Immature natural killer cell (primary cell): Measurements from ENCODE around the gene WDR53. TPM values are rescaled to one million over a fixed set of nuclear protein-coding genes. Genes with fewer than 3 reads are reported as not detected.
A peak's percentile ranks its signal among the peaks of the same experiment; 100 is the strongest.
"Not testable (repeated sequence)": the region's sequence is repeated elsewhere in the genome, so short reads cannot be mapped to it uniquely, and the experiment has no call there.

Experiments used
- DNase-seq, 3 donors: peaks; one replicate each; pipeline ENCODE4 v3.0.0; 2022; ENCODE audit warnings: mixed read lengths in 1 of 3
- H3K27ac Mint-ChIP-seq, 6 donors: one replicate each; pipeline ENCODE4 v1.8.0; 2020; ENCODE audit warnings: mixed read lengths in 6 of 6, mild to moderate bottlenecking in 5 of 6, inconsistent platforms in 4 of 6, moderate library complexity in 3 of 6
- H3K27me3 Mint-ChIP-seq, 3 donors: one replicate each; pipeline ENCODE4 v1.8.0; 2020 to 2021; ENCODE audit warnings: low read depth in 3 of 3, mild to moderate bottlenecking in 3 of 3, mixed read lengths in 3 of 3, moderate library complexity in 3 of 3, inconsistent platforms in 1 of 3
- H3K36me3 Mint-ChIP-seq, 3 donors: one replicate each; pipeline ENCODE4 v1.8.0; 2020; ENCODE audit warnings: mixed read lengths in 3 of 3, inconsistent platforms in 2 of 3, mild to moderate bottlenecking in 2 of 3
- H3K4me1 Mint-ChIP-seq, 2 donors: one replicate each; pipeline ENCODE4 v1.8.0; 2020; ENCODE audit warnings: inconsistent platforms in 2 of 2, mild to moderate bottlenecking in 2 of 2, mixed read lengths in 2 of 2, moderate library complexity in 1 of 2
- H3K4me3 Mint-ChIP-seq, 5 donors: one replicate each; pipeline ENCODE4 v1.8.0; 2020; ENCODE audit warnings: mild to moderate bottlenecking in 5 of 5, mixed read lengths in 5 of 5, inconsistent platforms in 3 of 5, moderate library complexity in 3 of 5
- H3K9me3 Mint-ChIP-seq, 6 donors: one replicate each; pipeline ENCODE4 v1.8.0; 2020; ENCODE audit warnings: mild to moderate bottlenecking in 6 of 6, mixed read lengths in 6 of 6, inconsistent platforms in 4 of 6, moderate library complexity in 3 of 6
- polyA plus RNA-seq, 3 donors: library from polyadenylated mRNA; unstranded; fragments of 300-500 nt; fragmentation: Illumina TruSeq; gene quantifications; one replicate each; pipeline ENCODE4 v1.2.3, GENCODE V29; 2021

Gene WDR53
- polyA plus RNA-seq, 3 donors from 2014 or later, result 11.2 to 28.6 (median 14.8) TPM

DNA sequence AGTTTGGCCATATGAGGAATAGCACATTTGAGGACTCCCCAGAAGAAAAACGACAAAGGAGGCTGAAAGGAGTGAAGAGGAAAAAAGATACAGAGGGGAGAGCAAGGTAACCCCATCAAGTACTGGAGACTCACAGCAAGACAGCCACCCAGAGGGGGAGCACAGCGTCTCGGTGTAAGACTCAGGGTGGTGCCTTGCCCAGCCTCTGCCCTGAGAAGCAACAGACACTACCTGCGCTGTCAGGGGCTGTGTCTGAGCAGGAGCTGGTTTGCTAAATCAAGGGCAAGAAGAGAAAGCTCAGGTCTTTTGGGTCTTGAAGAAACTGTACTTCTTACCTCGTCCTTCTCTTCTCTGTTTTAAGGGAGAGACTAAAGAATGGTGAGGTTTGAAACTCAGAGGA, 28.0 kb upstream of the WDR53 start:
- DNase-seq, result no peak
- Mint-ChIP-seq H3K4me3 (no peak overlapping the region), H3K9me3 (no peaks in the 10 kb centered on the region), H3K27ac (no peak overlapping the region), H3K36me3 (no peaks in the 10 kb centered on the region), H3K27me3 (peaks cover 2 to 7% (median 6%) of the 10 kb centered on the region in 3 donors), H3K4me1 (peaks cover 8 to 12% of the 10 kb centered on the region in 2 donors)

DNA sequence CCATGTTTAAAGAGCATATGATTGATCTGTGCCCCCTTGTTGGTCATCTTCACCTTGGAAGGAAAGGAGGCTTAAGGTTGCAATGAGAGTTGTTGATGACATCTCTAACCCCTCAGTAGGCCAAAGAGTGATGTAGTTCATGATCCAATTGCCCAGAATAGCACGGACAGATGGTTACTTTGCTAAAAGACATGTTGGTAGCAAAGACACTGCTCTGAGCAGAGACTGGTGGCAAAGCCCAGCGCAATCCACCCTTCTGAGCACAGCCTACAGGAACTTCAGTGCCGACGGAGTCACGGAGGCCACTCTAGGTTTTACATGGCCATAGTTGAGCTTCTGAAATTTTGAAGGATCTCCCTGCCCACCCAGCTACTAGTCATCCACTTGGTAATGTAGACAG, 21.9 kb upstream of the WDR53 start:
- Mint-ChIP-seq H3K27me3 (peaks cover 0 to 5% (median 0%) of the 10 kb centered on the region in 3 donors), H3K4me3 (no peak overlapping the region), H3K4me1 (no peaks in the 10 kb centered on the region), H3K27ac (no peak overlapping the region), H3K9me3 (no peaks in the 10 kb centered on the region), H3K36me3 (peaks cover 7 to 12% (median 7%) of the 10 kb centered on the region in 3 donors)
- no peak for DNase-seq

DNA sequence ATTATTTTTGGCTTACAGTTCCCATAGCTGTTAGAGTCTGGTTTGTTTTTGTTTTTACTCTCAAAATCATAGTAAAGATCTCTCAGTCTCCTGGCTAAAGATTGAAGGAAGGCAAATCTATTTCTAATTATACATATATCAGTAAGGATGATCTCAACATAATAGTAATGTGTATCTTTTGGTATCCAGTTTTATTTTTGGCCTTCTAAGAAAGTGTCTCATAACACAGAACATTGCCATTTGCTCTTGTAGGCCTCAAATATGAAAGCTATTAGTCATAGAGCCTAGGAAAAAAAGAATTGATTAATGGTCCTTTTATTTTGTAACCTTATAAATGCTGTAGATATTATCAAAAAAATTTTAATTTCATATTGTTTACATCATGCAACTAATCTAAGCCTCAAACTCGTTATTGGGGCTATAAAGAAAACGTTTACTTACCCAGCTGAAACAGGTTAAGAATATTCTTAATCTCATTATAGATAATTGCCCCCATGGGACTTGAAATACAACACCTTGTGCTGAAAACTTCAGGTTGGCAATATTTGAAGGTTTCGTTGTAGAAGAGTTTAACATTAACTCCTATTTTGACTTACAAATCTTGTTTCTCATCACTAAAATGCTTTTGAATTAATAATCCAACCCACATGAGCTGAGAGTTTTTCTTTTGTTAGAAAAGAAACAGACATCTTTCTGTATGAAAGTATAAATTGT, 16.8 kb upstream of the WDR53 start:
- H3K27ac Mint-ChIP-seq, result no peak overlapping the region
- no peak for DNase-seq
- peaks cover 0 to 8% of the 10 kb centered on the region in 2 donors for H3K4me1 Mint-ChIP-seq
- H3K27me3 Mint-ChIP-seq, result no peaks in the 10 kb centered on the region
- no peak overlapping the region for H3K4me3 Mint-ChIP-seq
- no peaks in the 10 kb centered on the region for H3K9me3 Mint-ChIP-seq
- peaks cover 7 to 23% (median 12%) of the 10 kb centered on the region in 3 donors for H3K36me3 Mint-ChIP-seq

DNA sequence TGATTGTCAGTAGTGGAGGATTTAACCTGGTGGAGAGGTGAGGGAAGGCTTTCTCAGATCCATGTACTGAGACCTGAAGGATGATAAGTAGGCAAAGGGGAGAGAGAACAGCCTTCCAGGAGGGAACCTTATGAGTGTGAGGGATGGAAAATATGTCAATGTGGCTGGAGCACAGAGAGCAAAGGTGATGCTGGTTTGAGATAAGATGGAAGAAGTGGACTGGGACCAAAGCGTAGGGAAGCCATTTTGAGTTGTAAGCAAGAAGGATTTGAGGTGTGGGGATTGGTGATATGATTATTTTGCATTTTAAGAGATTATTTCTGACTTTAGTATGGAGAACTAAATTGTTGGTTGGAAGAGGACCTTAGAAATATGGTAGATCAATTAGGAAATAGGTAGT, 4.0 kb upstream of the WDR53 start:
- peaks cover 31 to 33% of the 10 kb centered on the region in 2 donors for H3K4me1 Mint-ChIP-seq
- H3K27ac Mint-ChIP-seq, result no peak overlapping the region
- no peak overlapping the region for H3K4me3 Mint-ChIP-seq
- H3K9me3 Mint-ChIP-seq, result no peaks in the 10 kb centered on the region
- no peak for DNase-seq
- H3K27me3 Mint-ChIP-seq, result peaks cover 2 to 6% (median 3%) of the 10 kb centered on the region in 3 donors
- H3K36me3 Mint-ChIP-seq, result no peaks in the 10 kb centered on the region

DNA sequence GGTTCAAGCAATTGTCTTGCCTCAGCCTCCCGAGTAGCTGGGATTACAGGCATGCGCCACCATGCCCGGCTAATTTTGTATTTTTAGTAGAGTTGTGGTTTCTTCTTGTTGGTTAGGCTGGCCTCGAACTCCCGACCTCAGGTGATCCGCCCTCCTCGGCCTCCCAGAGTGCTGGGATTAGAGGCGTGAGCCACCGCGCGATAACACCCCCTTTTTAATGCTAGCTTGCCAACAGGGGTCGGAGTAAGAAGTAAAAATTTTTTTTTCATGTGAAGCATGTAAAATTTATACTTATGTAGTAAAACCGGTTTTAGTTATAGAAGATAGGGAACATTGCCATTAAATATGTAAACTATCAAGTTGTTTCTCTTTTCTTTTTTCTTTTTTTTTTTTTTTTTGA, 2.0 kb upstream of the WDR53 start:
- H3K36me3 Mint-ChIP-seq, H3K27me3 Mint-ChIP-seq, H3K9me3 Mint-ChIP-seq, H3K27ac Mint-ChIP-seq, DNase-seq: not testable (repeated sequence)
- H3K4me1 Mint-ChIP-seq, result peaks cover 35 to 38% of the 10 kb centered on the region in 2 donors
- H3K4me3 Mint-ChIP-seq, result peak overlapping the region in 4 of 5 donors; percentile 89 to 97 (median 90)

DNA sequence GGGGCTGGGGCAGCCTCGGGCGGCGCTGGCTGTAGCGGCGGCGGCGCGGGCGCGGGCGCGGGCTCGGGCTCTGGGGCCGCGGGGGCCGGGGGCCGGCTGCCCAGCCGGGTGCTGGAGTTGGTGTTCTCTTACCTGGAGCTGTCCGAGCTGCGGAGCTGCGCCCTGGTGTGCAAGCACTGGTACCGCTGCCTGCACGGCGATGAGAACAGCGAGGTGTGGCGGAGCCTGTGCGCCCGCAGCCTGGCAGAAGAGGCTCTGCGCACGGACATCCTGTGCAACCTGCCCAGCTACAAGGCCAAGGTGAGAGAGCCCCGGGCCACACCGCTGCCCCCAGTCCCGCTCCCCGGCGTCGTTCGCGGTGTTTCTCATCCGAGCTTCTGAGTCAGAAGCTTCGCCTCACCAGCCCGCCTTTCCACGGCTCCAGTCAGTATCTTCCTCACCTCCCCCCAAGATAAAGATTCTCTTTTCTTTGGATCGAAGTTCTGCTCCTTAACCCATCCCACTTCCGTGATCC, 706 bp upstream of the WDR53 start:
- Mint-ChIP-seq H3K36me3 (no peaks in the 10 kb centered on the region), H3K4me1 (peaks cover 31 to 35% of the 10 kb centered on the region in 2 donors), H3K27me3 (peaks cover 2 to 8% (median 3%) of the 10 kb centered on the region in 3 donors), H3K9me3 (no peaks in the 10 kb centered on the region), H3K27ac (peak overlapping the region; percentile 79 to 98 (median 95)), H3K4me3 (peak overlapping the region; percentile 86 to 97 (median 89))
- peak in 2 of 3 donors; percentile 57 to 62 for DNase-seq

DNA sequence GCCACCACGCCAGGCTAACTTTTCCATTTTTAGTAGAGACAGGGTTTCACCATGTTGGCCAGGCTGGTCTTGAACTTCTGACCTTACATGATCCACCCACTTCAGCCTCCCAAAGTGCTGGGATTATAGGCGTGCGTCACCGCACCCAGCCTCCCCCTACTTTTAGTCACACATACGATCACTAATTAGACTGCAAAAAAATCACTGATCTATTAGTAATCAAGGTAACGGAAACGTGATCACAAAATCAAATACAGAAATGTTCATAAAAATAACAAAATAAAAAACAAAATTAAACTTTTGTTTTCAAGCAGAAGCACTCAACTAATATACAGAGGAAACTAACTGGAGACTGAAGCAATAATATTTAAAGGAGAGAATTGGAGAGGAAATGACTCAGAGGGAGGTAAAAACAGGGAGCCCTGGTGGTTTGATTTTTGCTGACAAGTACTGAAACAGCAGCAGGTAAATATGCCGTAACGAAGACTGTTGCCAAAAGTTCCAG, 4.6 kb downstream of the WDR53 start:
- H3K27ac Mint-ChIP-seq, result peak overlapping the region in 1 of 6 donors; percentile 34
- peaks cover 2 to 8% (median 3%) of the 10 kb centered on the region in 3 donors for H3K27me3 Mint-ChIP-seq
- H3K36me3 Mint-ChIP-seq, result peaks cover 0 to 16% (median 3%) of the 10 kb centered on the region in 3 donors
- H3K9me3 Mint-ChIP-seq, result no peaks in the 10 kb centered on the region
- H3K4me3 Mint-ChIP-seq, result no peak overlapping the region
- peaks cover 18 to 33% of the 10 kb centered on the region in 2 donors for H3K4me1 Mint-ChIP-seq
- no peak for DNase-seq

DNA sequence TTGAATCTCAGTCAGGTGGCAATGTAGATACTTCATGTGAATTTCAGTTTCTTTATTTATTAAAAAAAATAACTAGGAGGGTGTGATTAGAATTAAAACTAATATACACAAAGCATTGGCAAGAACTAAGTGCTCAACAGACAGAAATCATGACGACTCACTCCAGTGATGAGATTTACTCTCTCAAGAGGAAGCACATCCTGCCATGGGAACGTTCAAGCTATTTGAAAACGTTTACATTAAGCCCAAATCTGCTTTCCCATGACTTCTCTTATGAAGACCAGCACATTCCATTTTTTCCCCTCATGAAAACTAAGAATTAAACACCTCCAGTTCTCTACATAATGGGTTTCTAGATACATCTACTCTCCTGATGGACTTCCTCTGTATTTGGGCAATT, 8.5 kb downstream of the WDR53 start:
- Mint-ChIP-seq H3K4me1 (peaks cover 1 to 16% of the 10 kb centered on the region in 2 donors), H3K9me3 (no peaks in the 10 kb centered on the region), H3K4me3 (no peak overlapping the region), H3K27ac (no peak overlapping the region), H3K27me3 (no peaks in the 10 kb centered on the region), H3K36me3 (peaks cover 0 to 27% (median 6%) of the 10 kb centered on the region in 3 donors)
- DNase-seq, result no peak

DNA sequence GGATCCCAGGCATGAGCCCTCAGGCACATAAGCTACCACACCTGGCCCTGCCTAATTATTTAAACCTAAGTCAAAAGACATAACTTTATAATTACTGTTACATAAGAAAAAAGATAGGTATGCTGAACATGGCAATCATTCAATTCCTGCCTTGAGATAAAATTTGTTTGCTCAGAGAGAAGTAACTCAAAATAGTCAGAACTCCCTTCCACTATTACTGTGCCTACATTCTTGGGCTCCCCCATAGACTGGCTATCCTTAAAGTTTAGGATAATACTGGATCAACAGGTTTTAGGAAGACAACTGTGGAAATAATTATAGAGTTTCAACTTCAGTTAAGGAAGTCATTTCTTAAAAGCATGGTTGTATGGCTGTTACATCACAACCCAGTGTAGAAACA, 9.9 kb downstream of the WDR53 start:
- Mint-ChIP-seq H3K27me3 (peaks cover 0 to 3% (median 0%) of the 10 kb centered on the region in 3 donors), H3K27ac (no peak overlapping the region), H3K4me1 (peaks cover 0 to 6% of the 10 kb centered on the region in 2 donors), H3K4me3 (no peak overlapping the region), H3K9me3 (no peaks in the 10 kb centered on the region), H3K36me3 (peaks cover 4 to 27% (median 10%) of the 10 kb centered on the region in 3 donors)
- no peak for DNase-seq

DNA sequence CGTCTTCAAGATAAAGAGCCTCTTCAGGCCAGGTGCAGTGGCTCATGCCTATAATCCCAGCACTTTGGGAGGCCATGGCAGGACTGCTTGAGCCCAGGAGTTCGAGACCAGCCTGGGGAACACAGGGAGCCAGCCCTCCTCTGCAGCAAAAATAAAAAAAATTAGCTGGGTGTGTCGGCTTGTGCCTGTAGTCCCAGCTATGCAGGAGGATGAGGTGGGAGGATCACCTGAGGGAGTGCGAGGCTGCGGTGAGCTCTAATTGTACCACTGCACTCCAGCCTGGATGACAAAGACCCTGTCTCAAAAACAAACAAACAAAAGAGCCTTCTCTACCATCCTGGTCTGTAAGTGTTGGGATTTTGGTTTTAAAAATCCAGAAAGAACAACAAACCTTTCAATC, 11.1 kb downstream of the WDR53 start:
- H3K36me3 Mint-ChIP-seq, result peaks cover 4 to 27% (median 10%) of the 10 kb centered on the region in 3 donors
- no peak overlapping the region for H3K27ac Mint-ChIP-seq
- no peaks in the 10 kb centered on the region for H3K4me1 Mint-ChIP-seq
- no peak overlapping the region for H3K4me3 Mint-ChIP-seq
- DNase-seq, result no peak
- peaks cover 0 to 3% (median 0%) of the 10 kb centered on the region in 3 donors for H3K27me3 Mint-ChIP-seq
- H3K9me3 Mint-ChIP-seq, result no peaks in the 10 kb centered on the region

DNA sequence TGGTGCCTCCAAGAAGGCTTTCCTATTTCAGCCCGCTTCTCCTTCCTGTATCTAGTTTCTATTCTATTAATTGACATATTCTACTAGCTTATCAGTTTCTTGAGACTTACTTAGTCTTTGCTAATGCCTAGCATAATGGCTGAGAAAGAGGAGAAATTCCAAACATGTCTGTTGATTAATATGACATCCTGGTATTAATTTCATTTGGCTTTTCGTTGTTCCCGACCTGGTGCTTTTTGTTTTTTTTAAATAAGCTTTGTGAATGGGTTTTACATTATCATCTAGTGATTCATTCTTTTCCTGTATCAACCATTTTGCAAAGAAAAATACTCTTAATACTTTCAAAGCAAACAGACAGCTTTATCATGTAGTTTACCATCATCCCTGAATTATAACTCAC, 13.1 kb downstream of the WDR53 start:
- DNase-seq, result no peak
- peaks cover 0 to 3% (median 0%) of the 10 kb centered on the region in 3 donors for H3K27me3 Mint-ChIP-seq
- no peak overlapping the region for H3K4me3 Mint-ChIP-seq
- H3K36me3 Mint-ChIP-seq, result peaks cover 4 to 19% (median 10%) of the 10 kb centered on the region in 3 donors
- no peaks in the 10 kb centered on the region for H3K4me1 Mint-ChIP-seq
- peak overlapping the region in 1 of 6 donors; percentile 54 for H3K27ac Mint-ChIP-seq
- H3K9me3 Mint-ChIP-seq, result peaks cover 0 to 1% (median 0%) of the 10 kb centered on the region in 6 donors

DNA sequence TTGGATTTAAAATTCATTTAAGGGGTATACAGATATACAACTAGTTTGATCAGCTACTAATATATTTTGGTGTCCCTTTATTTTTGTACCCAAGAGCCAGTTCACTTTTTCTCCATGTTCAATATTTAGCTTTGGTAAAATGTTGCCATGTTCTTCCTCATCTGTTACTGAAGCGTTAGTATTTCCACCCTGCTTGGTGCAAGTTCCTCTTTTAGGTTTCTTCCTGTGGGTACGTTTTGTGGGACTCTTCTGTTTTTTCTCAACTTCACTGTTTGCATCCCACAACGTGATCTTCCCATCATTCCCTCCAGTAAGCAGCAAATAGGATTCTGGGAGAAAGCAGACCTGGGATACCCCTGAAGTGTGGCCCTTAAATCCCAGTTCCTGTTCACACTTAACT, 14.1 kb downstream of the WDR53 start:
- H3K27me3 Mint-ChIP-seq, result peaks cover 0 to 3% (median 0%) of the 10 kb centered on the region in 3 donors
- H3K36me3 Mint-ChIP-seq, result peaks cover 4 to 15% (median 7%) of the 10 kb centered on the region in 3 donors
- DNase-seq, result no peak
- H3K4me3 Mint-ChIP-seq, result no peak overlapping the region
- H3K4me1 Mint-ChIP-seq, result no peaks in the 10 kb centered on the region
- H3K9me3 Mint-ChIP-seq, result peaks cover 0 to 2% (median 0%) of the 10 kb centered on the region in 6 donors
- peak overlapping the region in 3 of 6 donors; percentile 7 to 50 (median 37) for H3K27ac Mint-ChIP-seq

DNA sequence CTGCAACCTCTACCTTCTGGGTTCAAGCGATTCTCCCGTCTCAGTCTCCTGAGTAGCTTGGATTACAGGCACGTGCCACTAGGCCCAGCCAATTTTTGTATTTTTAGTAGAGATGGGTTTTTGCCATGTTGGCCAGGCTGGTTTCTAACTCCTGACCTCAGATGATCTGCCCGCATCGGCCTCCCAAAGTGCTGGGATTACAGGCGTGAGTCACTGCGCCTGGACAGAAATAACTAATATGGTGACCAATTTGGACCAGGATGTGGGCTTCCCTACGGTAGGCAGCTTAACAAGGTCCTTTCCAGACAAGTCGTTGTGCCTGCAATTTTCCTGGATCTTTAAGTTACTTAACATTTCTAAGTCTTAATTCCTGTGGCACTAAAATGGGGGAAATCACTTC, 14.8 kb downstream of the WDR53 start:
- Mint-ChIP-seq H3K4me1 (no peaks in the 10 kb centered on the region), H3K36me3 (peaks cover 4 to 9% (median 7%) of the 10 kb centered on the region in 3 donors), H3K27me3 (peaks cover 0 to 3% (median 0%) of the 10 kb centered on the region in 3 donors), H3K9me3 (peaks cover 0 to 2% (median 0%) of the 10 kb centered on the region in 6 donors), H3K4me3 (no peak overlapping the region), H3K27ac (no peak overlapping the region)
- DNase-seq, result no peak

DNA sequence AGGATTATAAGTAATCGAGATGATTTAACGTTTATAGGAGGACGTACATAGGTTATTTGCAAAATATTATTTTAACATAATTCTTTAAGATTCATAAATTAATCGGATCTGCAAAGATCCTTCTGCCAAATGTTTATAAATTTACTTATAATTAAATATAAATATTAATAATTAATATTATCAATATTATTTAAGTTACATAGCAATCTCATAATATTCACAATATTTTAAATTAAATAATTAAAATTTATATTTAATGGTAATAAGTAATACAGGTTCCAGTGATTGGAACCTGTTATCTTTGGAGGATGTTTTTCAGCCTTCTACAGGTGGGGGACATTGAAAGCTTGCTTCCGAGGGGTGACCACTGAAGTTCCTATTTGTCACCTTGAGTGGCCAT, 16.1 kb downstream of the WDR53 start:
- peaks cover 0 to 8% (median 0%) of the 10 kb centered on the region in 3 donors for H3K27me3 Mint-ChIP-seq
- peaks cover 0 to 6% (median 0%) of the 10 kb centered on the region in 6 donors for H3K9me3 Mint-ChIP-seq
- peaks cover 4 to 10% (median 7%) of the 10 kb centered on the region in 3 donors for H3K36me3 Mint-ChIP-seq
- H3K27ac Mint-ChIP-seq, result no peak overlapping the region
- DNase-seq, result no peak
- H3K4me1 Mint-ChIP-seq, result no peaks in the 10 kb centered on the region
- H3K4me3 Mint-ChIP-seq, result no peak overlapping the region
